DMS79 (cell line): ENCODE results near the gene SBK2.
A peak's percentile ranks its signal among the peaks of the same experiment; 100 is the strongest.
"Not testable (repeated sequence)": the region's sequence is repeated elsewhere in the genome, so short reads cannot be mapped to it uniquely, and the experiment has no call there.

Source experiments
- DNase-seq: peaks from one replicate; lab custom pipeline; 2025; lab: John Stamatoyannopoulos, UW

SBK2 gene

GRCh38 chr19:55536951-55537740, at the start of gene SBK2:
TSS of gene SBK2 (minus strand) at chr19:55537133. CDS start at chr19:55536294, 839 bp downstream.
- no peak for DNase-seq

- DNase-seq, result peak; percentile 21
These were observed 48.9 kb upstream of the SBK2 start for GRCh38 chr19:55585658-55586339.

GRCh38 chr19:55584871-55585270, 47.9 kb upstream of the SBK2 start:
- DNase-seq, result no peak

GRCh38 chr19:55583897-55584296, 47.0 kb upstream of the SBK2 start:
- DNase-seq, result not testable (repeated sequence)

- not testable (repeated sequence) for DNase-seq
These were observed 45.4 kb upstream of the SBK2 start for GRCh38 chr19:55582284-55582683.

- no peak for DNase-seq
These were observed 44.9 kb upstream of the SBK2 start for GRCh38 chr19:55581823-55582223.

- DNase-seq, result no peak
These were observed 44.4 kb upstream of the SBK2 start for GRCh38 chr19:55581145-55581822.

GRCh38 chr19:55580628-55581144, 43.8 kb upstream of the SBK2 start, which contains the start of gene ZNF579:
TSS of gene ZNF579 (minus strand) at chr19:55580848. CDS start at chr19:55579639, 1,209 bp downstream.
- DNase-seq, result peak; percentile 80

- no peak for DNase-seq
These were observed 43.1 kb upstream of the SBK2 start for GRCh38 chr19:55579766-55580621.

GRCh38 chr19:55578761-55579747, 42.1 kb upstream of the SBK2 start:
- DNase-seq, result no peak

GRCh38 chr19:55578031-55578760, 41.3 kb upstream of the SBK2 start:
- DNase-seq, result no peak

GRCh38 chr19:55576746-55577145, 39.8 kb upstream of the SBK2 start:
- no peak for DNase-seq

- not testable (repeated sequence) for DNase-seq
These were observed 37.0 kb upstream of the SBK2 start for GRCh38 chr19:55573929-55574328.

GRCh38 chr19:55569477-55569876, 32.5 kb upstream of the SBK2 start:
- DNase-seq, result not testable (repeated sequence)

- DNase-seq, result no peak
These were observed 30.9 kb upstream of the SBK2 start for GRCh38 chr19:55567708-55568328.

- no peak for DNase-seq
These were observed 29.9 kb upstream of the SBK2 start for GRCh38 chr19:55566823-55567222.

- no peak for DNase-seq
These were observed 26.3 kb upstream of the SBK2 start for GRCh38 chr19:55563261-55563690.

- DNase-seq, result no peak
These were observed 22.8 kb upstream of the SBK2 start for GRCh38 chr19:55559684-55560083.

- no peak for DNase-seq
These were observed 17.8 kb upstream of the SBK2 start for GRCh38 chr19:55554741-55555152.
